CD14-positive monocyte (primary cell): Measurements from ENCODE around the gene DNAJC6. TPM values are rescaled to one million over a fixed set of nuclear protein-coding genes. Genes with fewer than 3 reads are reported as not detected.

Experiments used
- DNase-seq, 3 donors: peaks; one replicate each; pipeline ENCODE4 v3.0.0-alpha.2; 2011 to 2022
- H2AFZ ChIP-seq: 2 replicates; pipeline ENCODE4 v1.6.0; 2012; ENCODE audit warnings: mild to moderate bottlenecking, low read depth, low read length, inconsistent platforms; ENCODE audit not compliant: insufficient read depth, poor library complexity, severe bottlenecking
- H3K27ac ChIP-seq, 2 donors: 1 replicate in 1 of 2; 2 replicates in 1 of 2; pipeline ENCODE4 v1.5.1; 2012 to 2013; ENCODE audit warnings: low read length in 2 of 2, control low read depth in 1 of 2, inconsistent platforms in 1 of 2, low read depth in 1 of 2, mild to moderate bottlenecking in 1 of 2
- H3K27me3 ChIP-seq, 2 donors: one replicate each; pipeline versions ENCODE4 v1.6.0 to v1.6.1; 2011 to 2013; ENCODE audit warnings: low read length in 2 of 2; ENCODE audit not compliant: control insufficient read depth in 2 of 2, insufficient read depth in 2 of 2
- H3K36me3 ChIP-seq, 2 donors: replicated peaks in 1 of 2; 1 replicate in 1 of 2; 2 replicates in 1 of 2; pipeline versions ENCODE4 v1.5.1 to v1.6.1; 2012 to 2013; ENCODE audit warnings: low read length in 2 of 2, control low read depth in 1 of 2, inconsistent platforms in 1 of 2, mild to moderate bottlenecking in 1 of 2; ENCODE audit not compliant: insufficient read depth in 2 of 2, control insufficient read depth in 1 of 2
- H3K4me1 ChIP-seq, 2 donors: 1 replicate in 1 of 2; 2 replicates in 1 of 2; pipeline versions ENCODE4 v1.5.1 to v1.6.1; 2012 to 2013; ENCODE audit warnings: low read length in 2 of 2, control low read depth in 1 of 2, inconsistent platforms in 1 of 2, mild to moderate bottlenecking in 1 of 2, moderate library complexity in 1 of 2; ENCODE audit not compliant: insufficient read depth in 2 of 2, control insufficient read depth in 1 of 2
- H3K4me2 ChIP-seq: replicated peaks from 2 replicates; pipeline ENCODE3; 2012; ENCODE audit warnings: low read length, moderate library complexity, mild to moderate bottlenecking; ENCODE audit not compliant: poor library complexity, severe bottlenecking; ENCODE audit errors: extremely low read depth
- H3K4me3 ChIP-seq, 3 experiments: fragments of 200-600 bp in 1 of 3; sonication (generic) in 1 of 3; replicated peaks in 1 of 3; 1 replicate in 2 of 3; 2 replicates in 1 of 3; pipeline ENCODE4 v1.5.1; 2011 to 2013; ENCODE audit warnings: low read length in 3 of 3, mild to moderate bottlenecking in 3 of 3, control low read depth in 2 of 3, low read depth in 2 of 3, inconsistent platforms in 1 of 3, moderate library complexity in 1 of 3
- H3K79me2 ChIP-seq: 2 replicates; pipeline ENCODE4 v1.6.0; 2012; ENCODE audit warnings: mild to moderate bottlenecking, control low read depth, inconsistent platforms, low read length, moderate library complexity; ENCODE audit not compliant: insufficient read depth
- H3K9ac ChIP-seq: 2 replicates; pipeline ENCODE4 v1.6.0; 2017; ENCODE audit warnings: low read length, mild to moderate bottlenecking; ENCODE audit not compliant: insufficient read depth, poor library complexity, severe bottlenecking
- H3K9me3 ChIP-seq, 2 donors: replicated peaks in 1 of 2; 1 replicate in 1 of 2; 2 replicates in 1 of 2; pipeline versions ENCODE4 v1.5.1 to v1.6.1; 2012 to 2013; ENCODE audit warnings: low read length in 2 of 2, control low read depth in 1 of 2; ENCODE audit not compliant: control insufficient read depth in 1 of 2, insufficient read depth in 1 of 2
- H4K20me1 ChIP-seq: 2 replicates; pipeline ENCODE4 v1.6.0; 2012; ENCODE audit warnings: mild to moderate bottlenecking, low read length, control low read depth, moderate library complexity; ENCODE audit not compliant: insufficient read depth
- H3K27ac Mint-ChIP-seq, 7 donors: one replicate each; pipeline ENCODE4 v1.8.0; 2020; ENCODE audit warnings: mild to moderate bottlenecking in 7 of 7, mixed read lengths in 7 of 7, moderate library complexity in 6 of 7, inconsistent platforms in 2 of 7
- H3K27me3 Mint-ChIP-seq, 3 donors: one replicate each; pipeline ENCODE4 v1.8.0; 2021 to 2022; ENCODE audit warnings: low read depth in 3 of 3, mild to moderate bottlenecking in 3 of 3, mixed read lengths in 3 of 3, moderate library complexity in 3 of 3, inconsistent platforms in 1 of 3
- H3K36me3 Mint-ChIP-seq, 2 donors: one replicate each; pipeline ENCODE4 v1.8.0; 2020; ENCODE audit warnings: mixed read lengths in 2 of 2, inconsistent platforms in 1 of 2, mild to moderate bottlenecking in 1 of 2
- H3K4me1 Mint-ChIP-seq: one replicate; pipeline ENCODE4 v1.8.0; 2020; ENCODE audit warnings: mild to moderate bottlenecking, mixed read lengths
- H3K4me3 Mint-ChIP-seq, 2 donors: one replicate each; pipeline ENCODE4 v1.8.0; 2020; ENCODE audit warnings: mild to moderate bottlenecking in 2 of 2, mixed read lengths in 2 of 2, moderate library complexity in 1 of 2
- H3K9me3 Mint-ChIP-seq, 7 donors: one replicate each; pipeline ENCODE4 v1.8.0; 2020 to 2022; ENCODE audit warnings: mixed read lengths in 7 of 7, mild to moderate bottlenecking in 6 of 7, moderate library complexity in 6 of 7, inconsistent platforms in 2 of 7
- WGBS: methylation state at CpG from one replicate; pipeline ENCODE4 v1.1.5; 2013; ENCODE audit warnings: missing lambda C conversion rate; ENCODE audit not compliant: insufficient coverage; 5-methylcytosine and 5-hydroxymethylcytosine counted together
- intact Hi-C, 2 donors: fragments of 100-400 bp; cut with micrococcal nuclease; formaldehyde crosslinking; loops; one replicate each; pipeline versions ENCODE4 v1.15.0 to v1.15.1; 2023
- polyA plus RNA-seq, 3 donors: library from polyadenylated mRNA; depleted of rRNA in 1 of 3; unstranded in 2 of 3; stranded (reverse) in 1 of 3; fragments of 300-500 nt in 2 of 3; fragments of >200 nt in 1 of 3; fragmentation: Illumina TruSeq in 2 of 3; gene quantifications; 1 replicate in 2 of 3; 2 replicates in 1 of 3; pipeline ENCODE4 v1.2.3, GENCODE V29; 2012 to 2021
- TF ChIP-seq, protein P1 (sequence below): fragments of 200-600 bp; IDR thresholded peaks from one replicate; pipeline ENCODE4 v1.8.0; 2022; ENCODE audit warnings: antibody characterized with exemption, mild to moderate bottlenecking

The DNAJC6 gene
- polyA plus RNA-seq, 3 donors, result 0.05 TPM; not detected in 2

DNA sequence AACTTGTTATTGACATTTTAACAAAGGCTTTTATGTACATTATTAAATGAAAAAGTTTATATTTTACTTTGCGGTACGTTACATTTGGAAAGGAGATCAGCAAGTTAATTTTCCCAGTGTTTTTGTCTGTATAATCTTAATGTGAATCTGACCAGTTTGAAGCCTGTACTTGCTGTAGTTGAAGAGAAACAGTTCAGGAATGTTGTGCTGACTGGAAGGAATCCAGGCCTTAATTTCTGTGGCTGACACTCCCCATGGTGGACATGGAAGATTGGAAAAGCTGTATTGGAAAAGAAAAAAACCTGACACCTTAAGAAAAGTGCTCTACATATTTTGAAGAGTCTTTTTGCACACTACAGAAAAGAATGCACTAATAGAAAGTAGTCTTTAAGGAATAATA lies 126.6 kb downstream of the DNAJC6 start:
- no peaks in the 10 kb centered on the region for H3K9me3 ChIP-seq
- TF ChIP-seq, protein P1, sequence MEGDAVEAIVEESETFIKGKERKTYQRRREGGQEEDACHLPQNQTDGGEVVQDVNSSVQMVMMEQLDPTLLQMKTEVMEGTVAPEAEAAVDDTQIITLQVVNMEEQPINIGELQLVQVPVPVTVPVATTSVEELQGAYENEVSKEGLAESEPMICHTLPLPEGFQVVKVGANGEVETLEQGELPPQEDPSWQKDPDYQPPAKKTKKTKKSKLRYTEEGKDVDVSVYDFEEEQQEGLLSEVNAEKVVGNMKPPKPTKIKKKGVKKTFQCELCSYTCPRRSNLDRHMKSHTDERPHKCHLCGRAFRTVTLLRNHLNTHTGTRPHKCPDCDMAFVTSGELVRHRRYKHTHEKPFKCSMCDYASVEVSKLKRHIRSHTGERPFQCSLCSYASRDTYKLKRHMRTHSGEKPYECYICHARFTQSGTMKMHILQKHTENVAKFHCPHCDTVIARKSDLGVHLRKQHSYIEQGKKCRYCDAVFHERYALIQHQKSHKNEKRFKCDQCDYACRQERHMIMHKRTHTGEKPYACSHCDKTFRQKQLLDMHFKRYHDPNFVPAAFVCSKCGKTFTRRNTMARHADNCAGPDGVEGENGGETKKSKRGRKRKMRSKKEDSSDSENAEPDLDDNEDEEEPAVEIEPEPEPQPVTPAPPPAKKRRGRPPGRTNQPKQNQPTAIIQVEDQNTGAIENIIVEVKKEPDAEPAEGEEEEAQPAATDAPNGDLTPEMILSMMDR, result no peak
- no peak overlapping the region for H3K4me3 ChIP-seq
- H3K27me3 ChIP-seq, result no peaks in the 10 kb centered on the region
- H3K36me3 Mint-ChIP-seq, result peaks cover 38 to 41% of the 10 kb centered on the region in 2 donors
- H3K4me3 Mint-ChIP-seq, result no peak overlapping the region
- H4K20me1 ChIP-seq, result peaks cover 28% of the 10 kb centered on the region
- no peak overlapping the region for H2AFZ ChIP-seq
- DNase-seq, result no peak
- H3K9me3 Mint-ChIP-seq, result peaks cover 0 to 3% (median 0%) of the 10 kb centered on the region in 7 donors
- H3K4me1 ChIP-seq, result no peaks in the 10 kb centered on the region
- no peak overlapping the region for H3K4me2 ChIP-seq
- WGBS, result no CpG with 5 or more reads among the region's 2 CpGs
- no peak overlapping the region for H3K27ac Mint-ChIP-seq
- H3K27me3 Mint-ChIP-seq, result no peaks in the 10 kb centered on the region
- no peak overlapping the region for H3K27ac ChIP-seq
- peaks cover under 1% of the 10 kb centered on the region for H3K4me1 Mint-ChIP-seq
- intact Hi-C loops, result no loop called here
- H3K36me3 ChIP-seq, result peaks cover 37 to 56% of the 10 kb centered on the region in 2 donors
- H3K79me2 ChIP-seq, result peaks cover 4% of the 10 kb centered on the region
- no peak overlapping the region for H3K9ac ChIP-seq

DNA sequence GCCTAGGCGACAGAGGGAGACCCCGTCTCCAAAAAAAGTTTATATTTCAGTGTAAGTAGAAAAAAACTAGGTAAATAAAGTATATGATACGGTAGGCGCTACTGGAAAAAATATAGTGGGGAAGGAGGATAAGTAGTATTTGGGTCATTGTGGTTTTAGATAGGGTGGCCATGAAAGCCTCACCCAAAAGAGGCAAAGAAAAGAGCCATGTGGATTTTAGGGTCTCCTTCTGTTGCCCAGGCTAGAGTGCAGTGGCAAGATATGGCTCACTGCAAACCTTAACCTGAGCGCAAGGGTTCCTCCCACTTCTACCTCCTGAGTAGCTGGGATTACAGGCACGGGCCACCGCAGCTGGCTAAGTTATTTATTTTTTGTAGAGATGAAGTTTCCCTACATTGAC lies 128.3 kb downstream of the DNAJC6 start:
- H3K4me2 ChIP-seq, result no peak overlapping the region
- Mint-ChIP-seq H3K27ac (no peak overlapping the region), H3K27me3 (no peaks in the 10 kb centered on the region), H3K36me3 (peaks cover 26 to 30% of the 10 kb centered on the region in 2 donors), H3K4me1 (no peaks in the 10 kb centered on the region), H3K4me3 (no peak overlapping the region), H3K9me3 (peaks cover 0 to 3% (median 0%) of the 10 kb centered on the region in 7 donors)
- 100% methylated on average over 4 of the region's 7 CpGs for WGBS
- TF ChIP-seq, protein P1, result no peak
- no peak overlapping the region for H3K9ac ChIP-seq
- no peaks in the 10 kb centered on the region for H3K79me2 ChIP-seq
- H3K27ac ChIP-seq, result no peak overlapping the region
- H4K20me1 ChIP-seq, result peaks cover 14% of the 10 kb centered on the region
- H3K4me1 ChIP-seq, result no peaks in the 10 kb centered on the region
- intact Hi-C loops, result no loop called here
- H3K9me3 ChIP-seq, result no peaks in the 10 kb centered on the region
- H3K27me3 ChIP-seq, result no peaks in the 10 kb centered on the region
- no peak overlapping the region for H3K4me3 ChIP-seq
- DNase-seq, result no peak
- no peak overlapping the region for H2AFZ ChIP-seq
- peaks cover 25 to 40% of the 10 kb centered on the region in 2 donors for H3K36me3 ChIP-seq
